Measurements from ENCODE around the gene SNX1. TPM values are rescaled to one million over a fixed set of nuclear protein-coding genes. Genes with fewer than 3 reads are reported as not detected.

The SNX1 gene
- total RNA-seq, 3 donors from 2014 or later (not counting 1 experiment from before 2014, with no cell fraction given) = 110 to 141 (median 111) TPM

DNA sequence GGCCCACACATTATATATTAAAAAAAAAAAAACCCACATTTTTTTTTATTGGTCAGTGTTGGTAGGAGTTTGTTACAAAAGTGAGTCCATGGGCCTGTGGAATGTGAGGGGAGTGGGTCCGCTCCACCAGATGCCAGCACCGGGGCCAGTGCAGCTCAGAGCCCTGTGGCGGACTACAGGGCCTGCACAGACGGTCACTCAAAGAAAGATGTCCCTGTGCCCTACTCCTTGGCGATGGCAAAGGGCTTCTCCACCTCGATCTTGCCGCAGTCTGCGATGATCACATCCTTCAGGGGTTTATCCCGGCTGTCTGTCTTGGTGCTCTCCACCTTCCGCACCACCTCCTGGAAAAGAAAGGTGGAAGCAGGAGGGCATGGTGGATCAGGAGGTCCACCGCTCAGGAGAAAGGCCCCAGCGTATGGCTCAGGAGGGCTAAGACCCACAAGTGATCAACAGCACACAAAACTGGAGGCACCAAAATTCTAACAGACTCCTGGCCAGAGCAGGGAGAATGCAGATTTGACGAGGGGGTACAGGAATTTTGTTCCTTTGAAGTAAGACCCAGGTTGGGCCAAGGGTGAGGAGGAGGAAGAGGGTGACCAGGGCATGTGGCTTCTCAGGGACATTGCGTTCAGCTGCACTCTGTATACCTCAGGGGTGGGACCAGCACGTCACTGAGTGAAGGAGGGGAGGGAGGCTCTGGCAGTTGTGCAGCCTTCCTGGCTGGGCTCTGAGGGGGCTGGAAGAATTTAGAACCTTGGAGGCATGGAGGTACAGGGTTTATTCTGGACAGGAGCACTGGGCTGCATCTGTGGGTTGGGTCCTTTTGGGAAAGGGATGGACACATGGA is 60.2 kb downstream of the SNX1 start:
- Histone ChIP-seq H3K9me3 (ENCODE audit: control insufficient read depth, insufficient read depth, low read length) (no peaks in the 10 kb centered on the region), H3K27me3 (ENCODE audit: control insufficient read depth, insufficient read depth, low read length) (peaks cover 11% of the 10 kb centered on the region), H3K4me1 (ENCODE audit: control insufficient read depth, insufficient read depth, low read length) (peaks cover 47% of the 10 kb centered on the region), H3K27ac (ENCODE audit: low read length) (no peak overlapping the region), H3K36me3 (ENCODE audit: control insufficient read depth, insufficient read depth, low read length) (peaks cover 61% of the 10 kb centered on the region), H3K4me3 (ENCODE audit: low read length) (no peak overlapping the region)
- TF ChIP-seq, protein P1, sequence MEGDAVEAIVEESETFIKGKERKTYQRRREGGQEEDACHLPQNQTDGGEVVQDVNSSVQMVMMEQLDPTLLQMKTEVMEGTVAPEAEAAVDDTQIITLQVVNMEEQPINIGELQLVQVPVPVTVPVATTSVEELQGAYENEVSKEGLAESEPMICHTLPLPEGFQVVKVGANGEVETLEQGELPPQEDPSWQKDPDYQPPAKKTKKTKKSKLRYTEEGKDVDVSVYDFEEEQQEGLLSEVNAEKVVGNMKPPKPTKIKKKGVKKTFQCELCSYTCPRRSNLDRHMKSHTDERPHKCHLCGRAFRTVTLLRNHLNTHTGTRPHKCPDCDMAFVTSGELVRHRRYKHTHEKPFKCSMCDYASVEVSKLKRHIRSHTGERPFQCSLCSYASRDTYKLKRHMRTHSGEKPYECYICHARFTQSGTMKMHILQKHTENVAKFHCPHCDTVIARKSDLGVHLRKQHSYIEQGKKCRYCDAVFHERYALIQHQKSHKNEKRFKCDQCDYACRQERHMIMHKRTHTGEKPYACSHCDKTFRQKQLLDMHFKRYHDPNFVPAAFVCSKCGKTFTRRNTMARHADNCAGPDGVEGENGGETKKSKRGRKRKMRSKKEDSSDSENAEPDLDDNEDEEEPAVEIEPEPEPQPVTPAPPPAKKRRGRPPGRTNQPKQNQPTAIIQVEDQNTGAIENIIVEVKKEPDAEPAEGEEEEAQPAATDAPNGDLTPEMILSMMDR (IDR thresholded peaks at IDR 0.05) = no peak
- no peak for ATAC-seq
- Mint-ChIP-seq H3K9me3 (no peaks in the 10 kb centered on the region), H3K4me3 (no peak overlapping the region), H3K27ac (no peak overlapping the region), H3K4me1 (peaks cover 38 to 47% of the 10 kb centered on the region in 2 donors), H3K36me3 (peaks cover 15% of the 10 kb centered on the region), H3K27me3 (ENCODE audit: low read depth in 2 of 2) (peaks cover 4 to 6% of the 10 kb centered on the region in 2 donors)
- intact Hi-C loops (cut with micrococcal nuclease) = no loop called here
- no peak for DNase-seq
- 90% methylated on average over 15 of the region's 15 CpGs for WGBS (ENCODE audit: insufficient coverage)

DNA sequence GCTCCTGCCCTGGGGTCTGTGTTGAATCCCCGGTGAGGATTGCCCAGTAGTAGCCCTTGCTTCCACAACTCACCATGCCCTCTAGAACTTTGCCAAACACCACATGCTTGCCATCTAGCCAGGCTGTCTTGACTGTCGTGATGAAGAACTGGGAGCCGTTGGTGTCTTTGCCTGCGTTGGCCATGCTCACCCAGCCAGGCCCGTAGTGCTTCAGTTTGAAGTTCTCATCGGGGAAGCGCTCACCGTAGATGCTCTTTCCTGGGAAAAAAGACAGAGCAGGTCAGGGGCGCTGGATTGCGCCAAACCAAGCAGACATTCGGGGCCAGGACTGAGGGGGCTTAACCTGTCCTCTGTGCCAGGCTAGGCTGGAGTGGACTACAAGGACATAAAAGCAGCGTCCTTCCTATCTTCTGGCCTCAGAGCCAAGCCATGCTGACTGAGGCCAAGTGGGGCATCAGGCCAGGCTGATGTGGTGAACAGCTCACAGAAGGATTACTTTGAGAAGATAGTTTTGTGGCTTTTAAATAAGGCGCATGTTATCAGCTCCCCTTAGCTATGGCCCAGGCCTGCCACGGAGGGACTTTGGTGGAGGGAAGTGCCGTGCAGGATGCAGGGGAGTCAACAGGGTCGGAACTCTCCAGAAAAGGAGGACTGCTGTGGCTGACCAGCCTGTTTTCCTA is 61.0 kb downstream of the SNX1 start:
- Histone ChIP-seq H3K4me3 (ENCODE audit: low read length) (no peak overlapping the region), H3K27ac (ENCODE audit: low read length) (no peak overlapping the region), H3K27me3 (ENCODE audit: control insufficient read depth, insufficient read depth, low read length) (peaks cover 9% of the 10 kb centered on the region), H3K9me3 (ENCODE audit: control insufficient read depth, insufficient read depth, low read length) (no peaks in the 10 kb centered on the region), H3K36me3 (ENCODE audit: control insufficient read depth, insufficient read depth, low read length) (peaks cover 61% of the 10 kb centered on the region), H3K4me1 (ENCODE audit: control insufficient read depth, insufficient read depth, low read length) (peaks cover 49% of the 10 kb centered on the region)
- ATAC-seq (no peak), DNase-seq (no peak)
- Mint-ChIP-seq H3K27me3 (ENCODE audit: low read depth in 2 of 2) (peaks cover 4 to 6% of the 10 kb centered on the region in 2 donors), H3K9me3 (no peaks in the 10 kb centered on the region), H3K27ac (no peak overlapping the region), H3K4me3 (no peak overlapping the region), H3K4me1 (peaks cover 40 to 48% of the 10 kb centered on the region in 2 donors), H3K36me3 (peaks cover 15% of the 10 kb centered on the region)
- intact Hi-C loops (cut with micrococcal nuclease) = no loop called here
- 92% methylated on average over 16 of the region's 16 CpGs for WGBS (ENCODE audit: insufficient coverage)
- TF ChIP-seq, protein P1 (IDR thresholded peaks at IDR 0.05) = no peak

DNA sequence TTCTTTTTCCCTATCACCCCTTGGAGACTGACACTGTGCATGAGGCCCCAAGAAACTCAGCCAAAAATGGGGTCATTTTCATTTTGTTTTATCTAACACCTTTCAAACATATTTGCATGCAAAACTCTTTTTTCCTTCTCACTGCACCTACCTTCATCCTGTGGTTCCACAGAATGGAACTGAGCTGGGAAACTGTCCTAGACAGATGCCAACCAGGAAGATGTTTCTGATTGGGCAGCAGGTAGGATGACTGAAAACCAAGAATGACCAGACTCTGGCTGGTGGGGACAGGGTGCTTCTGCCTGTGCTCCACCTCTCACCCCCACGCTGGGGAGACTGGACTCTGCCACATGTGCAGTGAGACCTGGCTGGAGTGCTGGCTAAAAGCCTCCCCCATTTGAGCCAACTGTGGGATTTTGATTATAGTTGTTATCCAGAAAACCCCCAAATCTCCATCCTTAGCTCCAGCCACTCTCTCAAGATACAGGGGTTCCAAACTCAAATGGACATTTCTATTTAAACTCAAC is 61.9 kb downstream of the SNX1 start:
- Mint-ChIP-seq H3K36me3 (peaks cover 15% of the 10 kb centered on the region), H3K27ac (peak overlapping the region; percentile 65 to 69), H3K4me1 (peaks cover 46 to 49% of the 10 kb centered on the region in 2 donors), H3K4me3 (no peak overlapping the region), H3K9me3 (no peaks in the 10 kb centered on the region), H3K27me3 (ENCODE audit: low read depth in 2 of 2) (peaks cover 4 to 6% of the 10 kb centered on the region in 2 donors)
- 86% methylated on average over 1 of the region's 1 CpG for WGBS (ENCODE audit: insufficient coverage)
- intact Hi-C loops (cut with micrococcal nuclease) = no loop called here
- no peak overlapping the region for H3K4me3 ChIP-seq (ENCODE audit: low read length)
- DNase-seq (no peak), ATAC-seq (no peak)
- peaks cover 45% of the 10 kb centered on the region for H3K4me1 ChIP-seq (ENCODE audit: control insufficient read depth, insufficient read depth, low read length)
- H3K36me3 ChIP-seq (ENCODE audit: control insufficient read depth, insufficient read depth, low read length) = peaks cover 61% of the 10 kb centered on the region
- TF ChIP-seq, protein P1 (IDR thresholded peaks at IDR 0.05) = no peak
- no peak overlapping the region for H3K27ac ChIP-seq (ENCODE audit: low read length)
- peaks cover 4% of the 10 kb centered on the region for H3K27me3 ChIP-seq (ENCODE audit: control insufficient read depth, insufficient read depth, low read length)
- H3K9me3 ChIP-seq (ENCODE audit: control insufficient read depth, insufficient read depth, low read length) = no peaks in the 10 kb centered on the region

Measured in natural killer cell (primary cell).